GM12878 (cell line): ENCODE measurements around the gene PRR14L. TPM values are rescaled to one million over a fixed set of nuclear protein-coding genes. Genes with fewer than 3 reads are reported as not detected.
A peak's percentile ranks its signal among the peaks of the same experiment; 100 is the strongest.
"Not testable (repeated sequence)": the region's sequence is repeated elsewhere in the genome, so short reads cannot be mapped to it uniquely, and the experiment has no call there.

Experiments used
- ATAC-seq: fragments of 200-7000 bp; cut with Tn5 transposase; 3 replicates; pipeline ENCODE4 v1.9.1; 2020; ENCODE audit warnings: mild to moderate bottlenecking, moderate library complexity
- BruUV-seq: library from RNA; stranded (reverse); fragments of 400-500 nt; replicated peaks from 2 replicates; lab custom pipeline; 2021; lab: Mats Ljungman, UMichigan
- CTCF ChIA-PET: fragments of 300-600 bp; sonication (Branson Sonifier 250); formaldehyde crosslinking; extraction: SDS; loops from one replicate; lab custom pipeline; 2021; ENCODE audit warnings: inconsistent platforms; lab: Yijun Ruan, JAX
- POLR2A ChIA-PET: fragments of 350-600 bp; formaldehyde crosslinking; extraction: SDS; loops from one replicate; lab custom pipeline; 2021; ENCODE audit warnings: inconsistent platforms; lab: Charles Lee
- RAD21 ChIA-PET: fragments of 300-600 bp; sonication (Branson Sonifier 250); formaldehyde crosslinking; loops from one replicate; lab custom pipeline; 2023; ENCODE audit warnings: antibody characterized with exemption; ENCODE audit not compliant: unreplicated experiment; lab: Charles Lee
- SMC1A ChIA-PET: fragments of 300-600 bp; sonication (Branson Sonifier 250); formaldehyde crosslinking; loops from one replicate; lab custom pipeline; 2023; ENCODE audit not compliant: unreplicated experiment, uncharacterized antibody; lab: Charles Lee
- DNase-seq: peaks from one replicate; pipeline ENCODE4 v3.0.0-alpha.2; 2011; ENCODE audit warnings: low read depth, low spot score
- FAIRE-seq: peaks from 3 replicates; lab custom pipeline; 2011; peaks lifted over from hg19 to GRCh38; lab: Jason Lieb, UNC
- H2AFZ ChIP-seq: 2 replicates; pipeline ENCODE4 v1.6.0; 2011; ENCODE audit warnings: low read depth, low read length, control low read depth; ENCODE audit not compliant: control insufficient read depth
- H3K27ac ChIP-seq: 2 replicates; pipeline ENCODE4 v1.5.1; 2011; ENCODE audit warnings: control low read depth; ENCODE audit not compliant: control insufficient read depth, insufficient read depth
- H3K27me3 ChIP-seq, 2 experiments: replicated peaks in 1 of 2; 2 replicates each; pipeline versions ENCODE4 v1.6.0 to v1.6.1; 2011; ENCODE audit warnings: low read length in 1 of 2; ENCODE audit not compliant: control insufficient read depth in 2 of 2, insufficient read depth in 2 of 2
- H3K36me3 ChIP-seq, 2 experiments: 2 replicates each; pipeline ENCODE4 v1.5.1; 2011; ENCODE audit warnings: low read length in 1 of 2; ENCODE audit not compliant: control insufficient read depth in 2 of 2, insufficient read depth in 2 of 2
- H3K4me1 ChIP-seq: 2 replicates; pipeline ENCODE4 v1.6.1; 2011; ENCODE audit warnings: mild to moderate bottlenecking, low read length, moderate library complexity, mixed read lengths; ENCODE audit not compliant: control insufficient read depth, insufficient read depth
- H3K4me2 ChIP-seq: 2 replicates; pipeline ENCODE4 v1.6.0; 2011; ENCODE audit warnings: control low read depth; ENCODE audit not compliant: control insufficient read depth, insufficient read depth
- H3K4me3 ChIP-seq: fragments of 200-600 bp; sonication (generic); 2 replicates; pipeline ENCODE4 v1.5.1; 2016
- H3K79me2 ChIP-seq: 2 replicates; pipeline ENCODE4 v1.6.0; 2011; ENCODE audit warnings: low read length; ENCODE audit not compliant: control insufficient read depth, insufficient read depth
- H3K9ac ChIP-seq: 2 replicates; pipeline ENCODE4 v1.8.0; 2011; ENCODE audit warnings: low read length, control low read depth, mixed read lengths; ENCODE audit not compliant: control insufficient read depth, insufficient read depth
- H3K9me3 ChIP-seq: replicated peaks from 3 replicates; pipeline ENCODE4 v1.5.1; 2011; ENCODE audit warnings: mild to moderate bottlenecking, low read length; ENCODE audit not compliant: control insufficient read depth, insufficient read depth
- H4K20me1 ChIP-seq: 2 replicates; pipeline ENCODE4 v1.6.0; 2011; ENCODE audit not compliant: control insufficient read depth, insufficient read depth
- BACH1 ChIP-seq: fragments of 450-650 bp; IDR thresholded peaks from 2 replicates; pipeline ENCODE4 v1.6.1; 2017; ENCODE audit warnings: mild to moderate bottlenecking, borderline replicate concordance
- BHLHE40 ChIP-seq, 2 experiments: fragments of 450-650 bp in 1 of 2; IDR thresholded peaks; 2 replicates each; pipeline ENCODE4 v1.6.1; 2011 to 2017; ENCODE audit warnings: low read depth in 2 of 2, borderline replicate concordance in 1 of 2, improper control_type of control experiment in 1 of 2, low read length in 1 of 2, mild to moderate bottlenecking in 1 of 2
- CBX3 ChIP-seq: fragments of 200-600 bp; sonication (generic); IDR thresholded peaks from 2 replicates; pipeline ENCODE4 v1.6.1; 2016; ENCODE audit warnings: low read depth, borderline replicate concordance
- CHD2 ChIP-seq: IDR thresholded peaks from 2 replicates; pipeline ENCODE4 v1.6.1; 2011; ENCODE audit warnings: low read depth, low read length, improper control_type of control experiment, borderline replicate concordance
- DPF2 ChIP-seq: fragments of 450-650 bp; IDR thresholded peaks from 2 replicates; pipeline ENCODE4 v1.6.1; 2017; ENCODE audit warnings: mild to moderate bottlenecking
- EED ChIP-seq: sonication (generic); IDR thresholded peaks from 2 replicates; pipeline ENCODE4 v1.6.1; 2016; ENCODE audit warnings: antibody characterized with exemption, low read depth
- EP300 ChIP-seq, 2 experiments: fragments of 150-350 bp in 1 of 2; IDR thresholded peaks; 2 replicates each; pipeline ENCODE4 v1.6.1; 2011 to 2012; ENCODE audit warnings: low read depth in 2 of 2, low read length in 2 of 2, borderline replicate concordance in 1 of 2, improper control_type of control experiment in 1 of 2, inconsistent platforms in 1 of 2; ENCODE audit not compliant: control insufficient read depth in 1 of 2
- GATAD2B ChIP-seq: fragments of 450-650 bp; conservative IDR thresholded peaks from 2 replicates; pipeline ENCODE4 v1.6.1; 2017; ENCODE audit warnings: low read depth, mild to moderate bottlenecking, moderate library complexity
- HCFC1 ChIP-seq: fragments of 150-350 bp; IDR thresholded peaks from 2 replicates; pipeline ENCODE4 v1.6.1; 2014; ENCODE audit warnings: low read length
- MTA2 ChIP-seq: fragments of 450-650 bp; IDR thresholded peaks from 2 replicates; pipeline ENCODE4 v1.6.1; 2016; ENCODE audit warnings: low read depth, mild to moderate bottlenecking, moderate library complexity
- MTA3 ChIP-seq: IDR thresholded peaks from 2 replicates; pipeline ENCODE4 v1.6.1; 2012; ENCODE audit warnings: low read length, inconsistent platforms, borderline replicate concordance
- PAX5 ChIP-seq: IDR thresholded peaks from 2 replicates; pipeline ENCODE4 v1.6.1; 2011; ENCODE audit warnings: low read depth, low read length, borderline replicate concordance
- PAX8 ChIP-seq: fragments of 450-650 bp; IDR thresholded peaks from 2 replicates; pipeline ENCODE4 v1.6.1; 2017; ENCODE audit warnings: mild to moderate bottlenecking, moderate library complexity
- RCOR1 ChIP-seq: conservative IDR thresholded peaks from 2 replicates; pipeline ENCODE4 v1.6.1; 2012; ENCODE audit warnings: low read depth, low read length, improper control_type of control experiment
- TAF1 ChIP-seq: IDR thresholded peaks from 2 replicates; pipeline ENCODE4 v1.6.1; 2011; ENCODE audit warnings: mild to moderate bottlenecking, low read depth, low read length, borderline replicate concordance
- WGBS: methylation state at CpG from one replicate; pipeline ENCODE4 v1.1.6; 2016; ENCODE audit warnings: low lambda C conversion rate; ENCODE audit not compliant: insufficient replicate concordance, insufficient coverage; ENCODE audit errors: missing lambda C conversion rate; 5-methylcytosine and 5-hydroxymethylcytosine counted together
- in situ Hi-C: fragments of 300-500 bp; cut with MboI; formaldehyde crosslinking; loops from 9 replicates; pipeline ENCODE4 v1.14.3; 2018; ENCODE audit warnings: mixed read lengths
- intact Hi-C: fragments of 100-400 bp; cut with micrococcal nuclease; formaldehyde crosslinking; loops from one replicate; pipeline ENCODE4 v1.14.2; 2022; ENCODE audit not compliant: unreplicated experiment
- polyA plus RNA-seq, 11 experiments: library from polyadenylated mRNA; depleted of rRNA in 4 of 11; unstranded in 6 of 11; stranded (reverse) in 5 of 11; fragments of >200 nt; fragmentation: Nextera tagmentation in 4 of 11; fragmentation: Illumina TruSeq in 1 of 11; extraction: Ambion mirVana in 4 of 11; extraction: Trizol in 1 of 11; gene quantifications; 1 replicate in 1 of 11; 2 replicates in 10 of 11; pipeline versions ENCODE4 v1.2.1 to v1.2.3, GENCODE V29; 2011 to 2016; ENCODE audit warnings: inconsistent platforms in 2 of 11, missing spikeins in 2 of 11, low read depth in 1 of 11
- total RNA-seq, 4 experiments: library from RNA; depleted of rRNA in 3 of 4; stranded (reverse); fragments of >200 nt in 3 of 4; fragmentation: Illumina TruSeq in 1 of 4; extraction: Trizol in 1 of 4; gene quantifications; 2 replicates each; pipeline versions ENCODE4 v1.2.1 to v1.2.3, GENCODE V29; 2013 to 2021
- TF ChIP-seq, protein P1 (sequence below): fragments of 450-650 bp; IDR thresholded peaks from 2 replicates; pipeline ENCODE4 v1.6.1; 2016; ENCODE audit warnings: mild to moderate bottlenecking

PRR14L gene
- total and polyA plus RNA-seq, 10 of the 15 experiments (the other 5 are each of a cell fraction or from before 2014, with no cell fraction given), result 4.2 to 49.0 (median 21.4) TPM

DNA sequence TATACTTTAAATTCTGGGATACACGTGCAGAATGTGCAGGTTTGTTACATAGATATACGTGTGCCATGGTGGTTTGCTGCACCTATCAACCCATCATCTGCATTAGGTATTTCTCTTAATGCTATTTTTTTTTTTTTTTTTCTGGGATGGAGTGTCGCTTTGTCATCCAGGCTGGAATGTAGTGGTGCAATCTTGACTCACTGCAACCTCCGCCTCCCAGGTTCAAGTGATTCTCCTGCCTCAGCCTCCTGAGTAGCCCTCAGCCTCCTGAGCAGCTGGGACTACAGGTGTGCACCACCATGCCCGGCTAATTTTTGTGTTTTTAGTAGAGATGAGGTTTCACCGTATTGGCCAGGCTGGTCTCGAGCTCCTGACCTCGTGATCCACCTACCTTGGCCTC lies 49.4 kb upstream of the PRR14L start:
- Histone ChIP-seq H3K4me1 (peaks cover 11% of the 10 kb centered on the region), H3K36me3 (peaks cover 5 to 32% of the 10 kb centered on the region in 2 experiments; a peak in 3 of 4 replicates)
- in situ Hi-C loops, CTCF ChIA-PET, H3K9me3 ChIP-seq, ATAC-seq, SMC1A ChIA-PET, FAIRE-seq, H3K9ac ChIP-seq, intact Hi-C loops, H3K27me3 ChIP-seq, H3K4me3 ChIP-seq, H4K20me1 ChIP-seq, H3K79me2 ChIP-seq, H2AFZ ChIP-seq, H3K4me2 ChIP-seq, DNase-seq, BruUV-seq, RAD21 ChIA-PET, H3K27ac ChIP-seq: not testable (repeated sequence)
- WGBS, result 81% methylated on average over 6 of the region's 8 CpGs
- POLR2A ChIA-PET, result interaction anchor here (0.6 kb wide), 1 partner anchor 144 kb away, joined by 3 read pairs; no protein-coding TSS in a partner anchor

DNA sequence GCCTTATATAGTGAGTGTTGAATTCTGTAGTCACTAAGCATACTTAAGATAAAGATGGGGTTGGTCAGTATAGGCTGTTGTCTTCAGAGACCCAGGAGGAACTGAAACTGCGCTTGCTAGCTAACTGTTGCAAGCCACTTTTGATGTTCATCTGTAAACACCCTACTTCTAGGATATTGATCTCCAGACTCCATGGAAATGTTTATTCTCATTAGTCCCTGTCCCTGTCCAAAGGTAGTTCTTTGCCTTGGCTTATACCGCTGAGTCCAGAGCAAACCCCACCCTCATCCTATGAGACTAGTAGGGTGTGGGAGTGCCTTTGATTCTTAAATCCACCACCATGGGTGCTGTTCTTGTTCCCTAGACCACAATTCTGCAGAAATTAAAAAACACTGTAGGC lies 40.3 kb upstream of the PRR14L start:
- 0% methylated on average over 2 of the region's 2 CpGs for WGBS
- H3K4me1 ChIP-seq, result peaks cover 30% of the 10 kb centered on the region
- no peaks in the 10 kb centered on the region for H3K79me2 ChIP-seq
- intact Hi-C loops, result no loop called here
- peak overlapping the region; percentile 68 for H3K27ac ChIP-seq
- no peaks in the 10 kb centered on the region for H3K9me3 ChIP-seq
- peaks cover 0 to 14% of the 10 kb centered on the region in 2 experiments; a peak in 3 of 4 replicates for H3K36me3 ChIP-seq
- in situ Hi-C loops, result no loop called here
- FAIRE-seq (peak; percentile 80), ATAC-seq (peak; percentile 97), DNase-seq (no peak)
- no peak overlapping the region for H3K9ac ChIP-seq
- BruUV-seq, result no TSS peak
- POLR2A ChIA-PET, result interaction anchor here (1.0 to 1.1 kb wide), 2 partner anchors 21 to 394 kb away, joined by 3 read pairs; no protein-coding TSS in a partner anchor
- H3K4me3 ChIP-seq, result no peak overlapping the region
- no peaks in the 10 kb centered on the region for H4K20me1 ChIP-seq
- peak overlapping the region; percentile 66 for H3K4me2 ChIP-seq
- H3K27me3 ChIP-seq, result no peaks in the 10 kb centered on the region
- peak overlapping the region; percentile 39; the same call in 1 of the 2 replicates for H2AFZ ChIP-seq
- SMC1A ChIA-PET, result no interaction called here
- RAD21 ChIA-PET, result no interaction called here
- CTCF ChIA-PET, result interaction anchor here (1.3 kb wide), 2 partner anchors 10 kb away, joined by 3 to 4 read pairs; no protein-coding TSS in a partner anchor
- TF ChIP-seq CBX3 (no peak), GATAD2B (0 out of 2 replicates have a peak, but pooled peaks have one; percentile 28), EED (peak; percentile 66; the same call in 1 of the 2 replicates), EP300 (IDR thresholded peaks at IDR 0.05; ENCODE audit: borderline replicate concordance in 1 of 2, control insufficient read depth in 1 of 2, low read depth in 2 of 2, low read length in 2 of 2) (peak in 1 of 2 experiments; percentile 72; a peak in 2 of 4 replicates), MTA3 (peak; percentile 32; the same call in 1 of the 2 replicates), BHLHE40 (IDR thresholded peaks at IDR 0.05; ENCODE audit: borderline replicate concordance in 1 of 2, low read depth in 2 of 2, low read length in 1 of 2) (peak in 1 of 2 experiments; percentile 17; a peak in 1 of 4 replicates), MTA2 (peak; percentile 46; the same call in 1 of the 2 replicates), PAX8 (no peak), HCFC1 (no peak), DPF2 (peak; percentile 89), RCOR1 (0 out of 2 replicates have a peak, but pooled peaks have one; percentile 83), TAF1 (no peak), CHD2 (0 out of 2 replicates have a peak, but pooled peaks have one; percentile 23), PAX5 (0 out of 2 replicates have a peak, but pooled peaks have one; percentile 16), BACH1 (peak; percentile 24; the same call in 1 of the 2 replicates)
- TF ChIP-seq, protein P1, sequence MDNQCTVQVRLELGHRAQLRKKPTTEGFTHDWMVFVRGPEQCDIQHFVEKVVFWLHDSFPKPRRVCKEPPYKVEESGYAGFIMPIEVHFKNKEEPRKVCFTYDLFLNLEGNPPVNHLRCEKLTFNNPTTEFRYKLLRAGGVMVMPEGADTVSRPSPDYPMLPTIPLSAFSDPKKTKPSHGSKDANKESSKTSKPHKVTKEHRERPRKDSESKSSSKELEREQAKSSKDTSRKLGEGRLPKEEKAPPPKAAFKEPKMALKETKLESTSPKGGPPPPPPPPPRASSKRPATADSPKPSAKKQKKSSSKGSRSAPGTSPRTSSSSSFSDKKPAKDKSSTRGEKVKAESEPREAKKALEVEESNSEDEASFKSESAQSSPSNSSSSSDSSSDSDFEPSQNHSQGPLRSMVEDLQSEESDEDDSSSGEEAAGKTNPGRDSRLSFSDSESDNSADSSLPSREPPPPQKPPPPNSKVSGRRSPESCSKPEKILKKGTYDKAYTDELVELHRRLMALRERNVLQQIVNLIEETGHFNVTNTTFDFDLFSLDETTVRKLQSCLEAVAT, result no peak
